Endothelial cell of umbilical vein (primary cell): ENCODE data around the gene WFDC13. TPM values are rescaled to one million over a fixed set of nuclear protein-coding genes. Genes with fewer than 3 reads are reported as not detected.
"Not testable (repeated sequence)": the region's sequence is repeated elsewhere in the genome, so short reads cannot be mapped to it uniquely, and the experiment has no call there.

Source experiments
- BruUV-seq: library from RNA; stranded (reverse); fragments of 400-500 nt; replicated peaks from 2 replicates; lab custom pipeline; 2021; lab: Mats Ljungman, UMichigan
- CTCF ChIA-PET: fragments of 300-600, 350-600 bp; sonication (Branson Sonifier 250); formaldehyde crosslinking; loops from one replicate; lab custom pipeline; 2021; ENCODE audit warnings: antibody characterized with exemption, inconsistent platforms; lab: Charles Lee
- POLR2A ChIA-PET: fragments of 300-600, 350-600 bp; sonication (Branson Sonifier 250); formaldehyde crosslinking; loops from one replicate; lab custom pipeline; 2021; ENCODE audit warnings: antibody characterized with exemption, inconsistent platforms; lab: Charles Lee
- DNase-seq: peaks from one replicate; pipeline ENCODE4 v3.0.0-alpha.2; 2011; ENCODE audit warnings: low read depth, low spot score
- FAIRE-seq: peaks from 2 replicates; lab custom pipeline; 2011; peaks lifted over from hg19 to GRCh38; lab: Jason Lieb, UNC
- H2AFZ ChIP-seq: 2 replicates; pipeline ENCODE4 v1.6.0; 2012; ENCODE audit warnings: low read depth, low read length, control low read depth, inconsistent platforms
- H3K27ac ChIP-seq: 2 replicates; pipeline ENCODE4 v1.5.1; 2011; ENCODE audit warnings: low read depth, mild to moderate bottlenecking, control low read depth, low read length, moderate library complexity; ENCODE audit not compliant: insufficient read depth
- H3K27me3 ChIP-seq, 2 experiments: 2 replicates each; pipeline versions ENCODE4 v1.6.0 to v1.6.1; 2011; ENCODE audit warnings: low read length in 2 of 2, mixed read lengths in 1 of 2; ENCODE audit not compliant: control insufficient read depth in 2 of 2, insufficient read depth in 2 of 2
- H3K36me3 ChIP-seq, 2 experiments: 2 replicates in 1 of 2; 3 replicates in 1 of 2; pipeline ENCODE4 v1.5.1; 2011; ENCODE audit warnings: low read length in 2 of 2, mild to moderate bottlenecking in 1 of 2, moderate library complexity in 1 of 2; ENCODE audit not compliant: control insufficient read depth in 2 of 2, insufficient read depth in 2 of 2; ENCODE audit errors: extremely low read depth in 1 of 2
- H3K4me1 ChIP-seq: 3 replicates; pipeline ENCODE4 v1.5.1; 2011; ENCODE audit warnings: mild to moderate bottlenecking, low read length; ENCODE audit not compliant: control insufficient read depth, insufficient read depth; ENCODE audit errors: extremely low read depth
- H3K4me2 ChIP-seq: 2 replicates; pipeline ENCODE4 v1.6.1; 2011; ENCODE audit warnings: low read length, control low read depth, mixed read lengths; ENCODE audit not compliant: insufficient read depth
- H3K4me3 ChIP-seq, 3 experiments: fragments of 200-600 bp in 1 of 3; sonication (generic), shearing (Covaris generic) in 1 of 3; replicated peaks in 1 of 3; 2 replicates each; pipeline ENCODE4 v1.5.1; 2011 to 2016; ENCODE audit warnings: control low read depth in 3 of 3, low read length in 3 of 3, mild to moderate bottlenecking in 2 of 3, inconsistent platforms in 1 of 3, low read depth in 1 of 3, moderate library complexity in 1 of 3; ENCODE audit not compliant: insufficient read depth in 1 of 3
- H3K79me2 ChIP-seq: 2 replicates; pipeline ENCODE4 v1.6.0; 2012; ENCODE audit warnings: low read length, inconsistent platforms; ENCODE audit not compliant: control insufficient read depth, insufficient read depth
- H3K9ac ChIP-seq: replicated peaks from 2 replicates; pipeline ENCODE3; 2011; ENCODE audit warnings: low read length, control low read depth; ENCODE audit not compliant: insufficient read depth; ENCODE audit errors: extremely low read depth
- H3K9me1 ChIP-seq: replicated peaks from 3 replicates; pipeline ENCODE4 v1.6.0; 2011; ENCODE audit warnings: mild to moderate bottlenecking, low read length; ENCODE audit not compliant: control insufficient read depth, insufficient read depth; ENCODE audit errors: extremely low read depth
- H3K9me3 ChIP-seq: replicated peaks from 2 replicates; pipeline ENCODE4 v1.5.1; 2012; ENCODE audit warnings: low read length, inconsistent platforms; ENCODE audit not compliant: control insufficient read depth, insufficient read depth
- H4K20me1 ChIP-seq: replicated peaks from 2 replicates; pipeline ENCODE3; 2011; ENCODE audit warnings: mild to moderate bottlenecking, low read length; ENCODE audit not compliant: control insufficient read depth, insufficient read depth; ENCODE audit errors: extremely low read depth
- CTCF ChIP-seq, 2 donors: IDR thresholded peaks; 1 replicate in 1 of 2; 2 replicates in 1 of 2; pipeline ENCODE4 v1.5.1; 2011; ENCODE audit warnings: low read length in 2 of 2, mild to moderate bottlenecking in 2 of 2, moderate library complexity in 2 of 2, control low read depth in 1 of 2, inconsistent platforms in 1 of 2, low read depth in 1 of 2; ENCODE audit not compliant: insufficient read depth in 1 of 2; ENCODE audit errors: extremely low read depth in 1 of 2
- GATA2 ChIP-seq: IDR thresholded peaks from 2 replicates; pipeline ENCODE4 v1.7.0; 2011; ENCODE audit warnings: low read depth, mild to moderate bottlenecking, moderate library complexity, mixed read lengths, low read length; ENCODE audit not compliant: insufficient read length, insufficient read depth
- JUN ChIP-seq: IDR thresholded peaks from 2 replicates; pipeline ENCODE4 v1.6.1; 2011; ENCODE audit warnings: borderline replicate concordance, low read depth; ENCODE audit not compliant: insufficient read length, insufficient read depth
- MAX ChIP-seq: IDR thresholded peaks from 2 replicates; pipeline ENCODE4 v1.6.1; 2011; ENCODE audit not compliant: insufficient read depth, insufficient read length
- POLR2AphosphoS5 ChIP-seq: IDR thresholded peaks from 2 replicates; pipeline ENCODE4 v1.6.1; 2012; ENCODE audit warnings: low read depth, mild to moderate bottlenecking, control low read depth, low read length, moderate library complexity; ENCODE audit not compliant: insufficient read depth
- dilution Hi-C: fragments of 300-500 bp; cut with MboI; formaldehyde crosslinking; loops from one replicate; pipeline ENCODE4 v1.15.0; 2019; ENCODE audit warnings: low sequenced_read_pairs; ENCODE audit not compliant: extremely low pct_ligation_motif_present
- intact Hi-C: fragments of 100-400 bp; cut with micrococcal nuclease; formaldehyde crosslinking; loops from one replicate; pipeline ENCODE4 v1.10.0; 2022
- polyA plus RNA-seq, 4 experiments: library from polyadenylated mRNA; depleted of rRNA in 3 of 4; stranded (reverse) in 3 of 4; unstranded in 1 of 4; fragments of >200 nt; gene quantifications; 2 replicates each; pipeline versions ENCODE4 v1.2.1 to v1.2.3, GENCODE V29; 2011 to 2012; ENCODE audit warnings: missing spikeins in 1 of 4
- total RNA-seq: library from RNA; stranded (reverse); gene quantifications from 2 replicates; pipeline ENCODE4 v1.2.3, GENCODE V29; 2021

Gene WFDC13
- total and polyA plus RNA-seq, 2 donors (not counting 3 experiments of a cell fraction or from before 2014, with no cell fraction given), result not detected

GRCh38 chr20:45679650-45680049, 22.2 kb upstream of the WFDC13 start:
- ChIA-PET CTCF (no interaction called here), POLR2A (no interaction called here)
- Histone ChIP-seq H4K20me1 (no peaks in the 10 kb centered on the region), H3K36me3 (no peaks in the 10 kb centered on the region), H3K9ac (no peak overlapping the region), H3K4me1 (no peaks in the 10 kb centered on the region), H3K27ac (no peak overlapping the region), H2AFZ (no peak overlapping the region), H3K79me2 (no peaks in the 10 kb centered on the region), H3K27me3 (no peaks in the 10 kb centered on the region), H3K9me3 (no peaks in the 10 kb centered on the region), H3K4me2 (no peak overlapping the region), H3K9me1 (no peaks in the 10 kb centered on the region), H3K4me3 (no peak overlapping the region)
- dilution Hi-C loops (no loop called here), intact Hi-C loops (no loop called here)
- no TSS peak for BruUV-seq
- DNase-seq, result no peak
- TF ChIP-seq GATA2, result no peak
- TF ChIP-seq JUN, result no peak
- TF ChIP-seq POLR2AphosphoS5, result no peak
- TF ChIP-seq MAX, result no peak
- no peak for FAIRE-seq

GRCh38 chr20:45685896-45686295, 15.9 kb upstream of the WFDC13 start:
- Histone ChIP-seq H3K9me1 (no peaks in the 10 kb centered on the region), H3K4me3 (no peak overlapping the region), H3K9ac (no peak overlapping the region), H3K4me2 (no peak overlapping the region), H3K9me3 (no peaks in the 10 kb centered on the region), H3K36me3 (no peaks in the 10 kb centered on the region), H4K20me1 (no peaks in the 10 kb centered on the region), H3K4me1 (no peaks in the 10 kb centered on the region), H2AFZ (no peak overlapping the region), H3K27me3 (no peaks in the 10 kb centered on the region), H3K27ac (no peak overlapping the region), H3K79me2 (no peaks in the 10 kb centered on the region)
- DNase-seq (no peak), FAIRE-seq (no peak)
- dilution Hi-C loops (no loop called here), intact Hi-C loops (no loop called here)
- no TSS peak for BruUV-seq
- ChIA-PET POLR2A (no interaction called here), CTCF (no interaction called here)
- peak in 1 of 2 donors; percentile 7 for TF ChIP-seq CTCF (IDR thresholded peaks at IDR 0.05; ENCODE audit: extremely low read depth in 1 of 2, insufficient read depth in 1 of 2, low read depth in 1 of 2, low read length in 2 of 2)
- no peak for TF ChIP-seq POLR2AphosphoS5

- H3K79me2 ChIP-seq, BruUV-seq, H3K9me3 ChIP-seq, H3K4me3 ChIP-seq, H2AFZ ChIP-seq, intact Hi-C loops, POLR2A ChIA-PET, H3K9me1 ChIP-seq, H3K27me3 ChIP-seq, dilution Hi-C loops, DNase-seq, H3K4me2 ChIP-seq, CTCF ChIA-PET, H3K36me3 ChIP-seq, H4K20me1 ChIP-seq, FAIRE-seq, H3K9ac ChIP-seq, H3K4me1 ChIP-seq, H3K27ac ChIP-seq: not testable (repeated sequence)
Observed at GRCh38 chr20:45693346-45693745, 8.5 kb upstream of the WFDC13 start.
